Lung (tissue), 12 donors: ENCODE data around the gene SPATA19. TPM values are rescaled to one million over a fixed set of nuclear protein-coding genes. Genes with fewer than 3 reads are reported as not detected.

Source experiments
- ATAC-seq: fragments of 200-7000 bp; cut with Tn5 transposase; one replicate; pipeline ENCODE4 v1.9.1; 2020; ENCODE audit warnings: moderate number of reproducible peaks; ENCODE audit not compliant: insufficient read depth, low FRiP score
- DNase-seq, 3 donors: peaks; one replicate each; pipeline ENCODE4 v3.0.0-alpha.2; 2013 to 2017
- H3K27ac ChIP-seq, 2 donors: one replicate each; pipeline ENCODE4 v1.5.1; 2013; ENCODE audit warnings: mild to moderate bottlenecking in 2 of 2, moderate library complexity in 2 of 2, control low read depth in 1 of 2, inconsistent platforms in 1 of 2, low read depth in 1 of 2, low read length in 1 of 2
- H3K27me3 ChIP-seq, 3 donors: one replicate each; pipeline ENCODE4 v1.5.1; 2013; ENCODE audit warnings: low read length in 2 of 3; ENCODE audit not compliant: control insufficient read depth in 3 of 3, insufficient read depth in 3 of 3
- H3K36me3 ChIP-seq, 4 donors: one replicate each; pipeline ENCODE4 v1.5.1; 2013; ENCODE audit warnings: low read length in 4 of 4, mild to moderate bottlenecking in 1 of 4, moderate library complexity in 1 of 4; ENCODE audit not compliant: control insufficient read depth in 4 of 4, insufficient read depth in 4 of 4
- H3K4me1 ChIP-seq, 5 donors: one replicate each; pipeline ENCODE4 v1.5.1; 2013; ENCODE audit warnings: low read length in 5 of 5, mild to moderate bottlenecking in 2 of 5, moderate library complexity in 1 of 5; ENCODE audit not compliant: control insufficient read depth in 5 of 5, insufficient read depth in 5 of 5
- H3K4me3 ChIP-seq: one replicate; pipeline ENCODE4 v1.5.1; 2013; ENCODE audit warnings: mild to moderate bottlenecking, control low read depth, moderate library complexity
- H3K9ac ChIP-seq, 2 donors: one replicate each; pipeline ENCODE4 v1.5.1; 2013; ENCODE audit warnings: low read length in 2 of 2, control low read depth in 1 of 2; ENCODE audit not compliant: insufficient read depth in 1 of 2
- H3K9me3 ChIP-seq, 4 donors: one replicate each; pipeline ENCODE4 v1.5.1; 2013; ENCODE audit warnings: low read length in 3 of 4, mild to moderate bottlenecking in 1 of 4, moderate library complexity in 1 of 4; ENCODE audit not compliant: control insufficient read depth in 4 of 4, insufficient read depth in 3 of 4
- CTCF ChIP-seq: IDR thresholded peaks from 2 replicates; pipeline ENCODE4 v1.5.1; 2012; ENCODE audit warnings: mild to moderate bottlenecking; ENCODE audit errors: control extremely low read depth, extremely low read depth
- WGBS, 2 donors: extraction: QIAGEN DNeasy Blood & Tissue Kit; methylation state at CpG; one replicate each; pipeline ENCODE4 v1.1.7; 2013; 5-methylcytosine and 5-hydroxymethylcytosine counted together
- polyA plus RNA-seq, 2 donors: library from polyadenylated mRNA; stranded (reverse); fragments of 200-250 nt; gene quantifications; one replicate each; pipeline ENCODE4 v1.2.1, GENCODE V29; 2013
- total RNA-seq, 2 donors: library from RNA; depleted of rRNA in 1 of 2; stranded (reverse); fragments of >200 nt in 1 of 2; gene quantifications; one replicate each; pipeline ENCODE4 v1.2.1, GENCODE V29; 2014 to 2021
- donor health status: control.
- donor health status: control.
- donor health status: Bipolar disorder and iron deficiency.
- donor health status: healthy.
- donor health status: DM: yes; HTN: yes; CAD: no.

The SPATA19 gene
- total and polyA plus RNA-seq, 4 donors = not detected

- peaks cover 0 to 5% (median 2%) of the 10 kb centered on the region in 4 donors for H3K9me3 ChIP-seq
- no peaks in the 10 kb centered on the region for H3K4me1 ChIP-seq
- no peaks in the 10 kb centered on the region for H3K27me3 ChIP-seq
- no peak for TF ChIP-seq CTCF
- no peak overlapping the region for H3K4me3 ChIP-seq
- H3K27ac ChIP-seq = no peak overlapping the region
- no peaks in the 10 kb centered on the region for H3K36me3 ChIP-seq
- ATAC-seq (no peak), DNase-seq (no peak)
- no peak overlapping the region for H3K9ac ChIP-seq
- 79 to 83% methylated on average over 12 of the region's 12 CpGs for WGBS, 2 donors
Observed at GRCh38 chr11:133841279-133842043, 3.9 kb downstream of the SPATA19 start.

- 89 to 90% methylated on average over 7 of the region's 7 CpGs for WGBS, 2 donors
- TF ChIP-seq CTCF = no peak
- Histone ChIP-seq H3K9ac (no peak overlapping the region), H3K4me1 (no peaks in the 10 kb centered on the region), H3K9me3 (peaks cover 0 to 5% (median 2%) of the 10 kb centered on the region in 4 donors), H3K27ac (no peak overlapping the region), H3K36me3 (no peaks in the 10 kb centered on the region), H3K27me3 (no peaks in the 10 kb centered on the region), H3K4me3 (no peak overlapping the region)
- no peak for ATAC-seq
- no peak for DNase-seq
Observed at GRCh38 chr11:133840479-133840941, 4.8 kb downstream of the SPATA19 start.

GRCh38 chr11:133835593-133836548 is 9.4 kb downstream of the SPATA19 start:
- Histone ChIP-seq H3K9ac (no peak overlapping the region), H3K36me3 (no peaks in the 10 kb centered on the region), H3K27me3 (peaks cover 0 to 14% (median 5%) of the 10 kb centered on the region in 3 donors), H3K4me1 (no peaks in the 10 kb centered on the region), H3K9me3 (peaks cover 0 to 5% (median under 1%) of the 10 kb centered on the region in 4 donors), H3K27ac (no peak overlapping the region), H3K4me3 (no peak overlapping the region)
- ATAC-seq (no peak), DNase-seq (no peak)
- no peak for TF ChIP-seq CTCF
- WGBS, 2 donors = 55 to 58% methylated on average over 12 of the region's 12 CpGs
